CD4-positive, alpha-beta T cell (primary cell): ENCODE measurements around the gene A2M. TPM values are rescaled to one million over a fixed set of nuclear protein-coding genes. Genes with fewer than 3 reads are reported as not detected.

Experiments
- ATAC-seq: fragments of 200-7000 bp; cut with Tn5 transposase; one replicate; pipeline ENCODE4 v1.10.0; 2022; ENCODE audit warnings: mild to moderate bottlenecking; ENCODE audit not compliant: poor library complexity
- CTCF ChIA-PET: fragments of 350-600 bp; sonication (Branson Sonifier 250); formaldehyde crosslinking; loops from one replicate; lab custom pipeline; 2021; ENCODE audit warnings: antibody characterized with exemption, inconsistent platforms; lab: Charles Lee
- POLR2A ChIA-PET: fragments of 350-600 bp; sonication (Branson Sonifier 250); formaldehyde crosslinking; loops from one replicate; lab custom pipeline; 2021; ENCODE audit warnings: antibody characterized with exemption, inconsistent platforms; lab: Charles Lee
- DNase-seq, 14 experiments: peaks; one replicate each; pipeline ENCODE4 v3.0.0-alpha.2; 2013 to 2020; ENCODE audit warnings: mixed read lengths in 2 of 14
- H3K27ac ChIP-seq, 2 donors: one replicate each; pipeline versions ENCODE4 v1.5.1 to v1.7.0; 2013; ENCODE audit warnings: low read length in 2 of 2, low read depth in 1 of 2, mild to moderate bottlenecking in 1 of 2
- H3K27me3 ChIP-seq, 2 experiments: 1 replicate in 1 of 2; 2 replicates in 1 of 2; pipeline versions ENCODE4 v1.6.1 to v1.7.0; 2013; ENCODE audit warnings: low read length in 2 of 2, control low read depth in 1 of 2, mild to moderate bottlenecking in 1 of 2, moderate library complexity in 1 of 2; ENCODE audit not compliant: insufficient read depth in 2 of 2, control insufficient read depth in 1 of 2
- H3K36me3 ChIP-seq: one replicate; pipeline ENCODE4 v1.6.1; 2013; ENCODE audit warnings: low read length, control low read depth; ENCODE audit not compliant: insufficient read depth
- H3K4me1 ChIP-seq: one replicate; pipeline ENCODE4 v1.6.1; 2013; ENCODE audit warnings: low read length, control low read depth; ENCODE audit not compliant: insufficient read depth
- H3K4me3 ChIP-seq: one replicate; pipeline ENCODE4 v1.5.1; 2013; ENCODE audit warnings: mild to moderate bottlenecking, low read length, moderate library complexity
- H3K9me3 ChIP-seq, 2 experiments: 1 replicate in 1 of 2; 2 replicates in 1 of 2; pipeline versions ENCODE4 v1.6.1 to v1.7.0; 2013; ENCODE audit warnings: low read length in 2 of 2, mild to moderate bottlenecking in 2 of 2, control low read depth in 1 of 2, moderate library complexity in 1 of 2; ENCODE audit not compliant: control insufficient read depth in 1 of 2, insufficient read depth in 1 of 2
- H3K27ac Mint-ChIP-seq: one replicate; pipeline ENCODE4 v1.8.0; 2020; ENCODE audit warnings: mixed read lengths
- H3K27me3 Mint-ChIP-seq: one replicate; pipeline ENCODE4 v1.8.0; 2021; ENCODE audit warnings: mixed read lengths
- H3K36me3 Mint-ChIP-seq: one replicate; pipeline ENCODE4 v1.8.0; 2021; ENCODE audit warnings: low read depth, mixed read lengths
- H3K4me1 Mint-ChIP-seq: one replicate; pipeline ENCODE4 v1.8.0; 2021; ENCODE audit warnings: low read depth, mixed read lengths
- H3K4me3 Mint-ChIP-seq: one replicate; pipeline ENCODE4 v1.8.0; 2020; ENCODE audit warnings: mild to moderate bottlenecking, mixed read lengths
- H3K9me3 Mint-ChIP-seq: one replicate; pipeline ENCODE4 v1.8.0; 2020; ENCODE audit warnings: mixed read lengths
- CTCF ChIP-seq: fragments of 200-600 bp; IDR thresholded peaks from one replicate; pipeline ENCODE4 v1.8.0; 2022; ENCODE audit warnings: antibody characterized with exemption, mild to moderate bottlenecking
- intact Hi-C, 2 experiments: fragments of 100-400 bp; cut with DNase I in 1 of 2; cut with micrococcal nuclease in 1 of 2; formaldehyde crosslinking; loops; one replicate each; pipeline versions ENCODE4 v1.15.1 to v1.9.0; 2023 to 2025; cut with DNase I, micrococcal nuclease
- total RNA-seq, 174 experiments: library from RNA in 2 of 174; stranded (reverse) in 2 of 174; gene quantifications; one replicate each; pipeline ENCODE4 v1.2.3 and lab custom pipeline; 2021 to 2026

The A2M gene
- total RNA-seq, 2 experiments from 2014 or later: not detected

GRCh38 chr12:9047105-9047504 is 68.6 kb downstream of the A2M start:
- ATAC-seq (no peak), DNase-seq (no peak)
- no peak overlapping the region for H3K4me3 ChIP-seq
- H3K27ac Mint-ChIP-seq: no peak overlapping the region
- H3K36me3 Mint-ChIP-seq: no peaks in the 10 kb centered on the region
- peaks cover 19% of the 10 kb centered on the region for H3K36me3 ChIP-seq
- H3K4me1 ChIP-seq: peaks cover 9% of the 10 kb centered on the region
- no peaks in the 10 kb centered on the region for H3K9me3 ChIP-seq
- intact Hi-C loops: loop anchor here (5.0 kb wide), 2 partner anchors 350 to 500 kb away; partner anchors contain the start of gene RIMKLB (in 1 of the 2)
- ChIA-PET POLR2A (interaction anchor here (1.2 to 2.5 kb wide), 3 partner anchors 96 to 157 kb away, joined by 3 to 9 read pairs (median 4); partner anchors contain the start of gene M6PR), CTCF (interaction anchor here (2.2 to 5.7 kb wide), 2 partner anchors 96 to 134 kb away, joined by 5 to 75 read pairs; partner anchors contain the start of gene M6PR)
- no peak for TF ChIP-seq CTCF
- no peaks in the 10 kb centered on the region for H3K27me3 Mint-ChIP-seq
- H3K4me1 Mint-ChIP-seq: peaks cover 27% of the 10 kb centered on the region
- H3K9me3 Mint-ChIP-seq: no peaks in the 10 kb centered on the region
- H3K27me3 ChIP-seq: no peaks in the 10 kb centered on the region
- no peak overlapping the region for H3K4me3 Mint-ChIP-seq
- H3K27ac ChIP-seq: peak overlapping the region in 1 of 2 donors; percentile 27

- Histone ChIP-seq H3K27me3 (no peaks in the 10 kb centered on the region), H3K4me1 (peaks cover 19% of the 10 kb centered on the region), H3K9me3 (no peaks in the 10 kb centered on the region), H3K4me3 (no peak overlapping the region), H3K27ac (no peak overlapping the region), H3K36me3 (peaks cover 8% of the 10 kb centered on the region)
- peaks cover 5% of the 10 kb centered on the region for H3K36me3 Mint-ChIP-seq
- TF ChIP-seq CTCF: no peak
- DNase-seq: no peak
- H3K4me1 Mint-ChIP-seq: peaks cover 47% of the 10 kb centered on the region
- intact Hi-C loops: no loop called here
- ChIA-PET CTCF (interaction anchor here (1.4 to 1.9 kb wide), 2 partner anchors 95 to 153 kb away, joined by 5 to 7 read pairs; partner anchors contain the start of gene M6PR), POLR2A (interaction anchor here (3.3 kb wide), 1 partner anchor 94 kb away, joined by 24 read pairs; the partner anchor contains the start of gene M6PR)
- H3K27me3 Mint-ChIP-seq: no peaks in the 10 kb centered on the region
- no peak overlapping the region for H3K27ac Mint-ChIP-seq
- no peak for ATAC-seq
- H3K9me3 Mint-ChIP-seq: no peaks in the 10 kb centered on the region
- H3K4me3 Mint-ChIP-seq: no peak overlapping the region
Observed at GRCh38 chr12:9043766-9044165, 72.0 kb downstream of the A2M start.

- H3K9me3 Mint-ChIP-seq: no peaks in the 10 kb centered on the region
- H3K4me1 Mint-ChIP-seq: peaks cover 63% of the 10 kb centered on the region
- peak overlapping the region; percentile 80 for H3K27ac Mint-ChIP-seq
- H3K27me3 Mint-ChIP-seq: no peaks in the 10 kb centered on the region
- intact Hi-C loops: no loop called here
- H3K36me3 Mint-ChIP-seq: peaks cover 12% of the 10 kb centered on the region
- H3K4me3 Mint-ChIP-seq: no peak overlapping the region
- DNase-seq (no peak), ATAC-seq (no peak)
- ChIA-PET CTCF (interaction anchor here (1.2 to 3.1 kb wide), 4 partner anchors 9 to 360 kb away, joined by 3 to 20 read pairs (median 4); partner anchors contain the start of gene M6PR), POLR2A (interaction anchor here (0.9 to 3.3 kb wide), 2 partner anchors 17 to 92 kb away, joined by 3 to 24 read pairs; partner anchors contain the start of gene M6PR)
- TF ChIP-seq CTCF: no peak
- Histone ChIP-seq H3K9me3 (no peaks in the 10 kb centered on the region), H3K36me3 (peaks cover 8% of the 10 kb centered on the region), H3K4me1 (peaks cover 34% of the 10 kb centered on the region), H3K4me3 (no peak overlapping the region), H3K27ac (no peak overlapping the region), H3K27me3 (no peaks in the 10 kb centered on the region)
Observed at GRCh38 chr12:9041321-9041720, 74.4 kb downstream of the A2M start.
